GM12801 (cell line): Measurements from ENCODE around the gene SLC23A2.

Experiments used
- TF ChIP-seq, protein P1 (sequence below): IDR thresholded peaks from one replicate; pipeline ENCODE4 v1.5.1; 2011; ENCODE audit warnings: control low read depth; ENCODE audit not compliant: insufficient read length; ENCODE audit errors: extremely low read depth

Gene SLC23A2

DNA sequence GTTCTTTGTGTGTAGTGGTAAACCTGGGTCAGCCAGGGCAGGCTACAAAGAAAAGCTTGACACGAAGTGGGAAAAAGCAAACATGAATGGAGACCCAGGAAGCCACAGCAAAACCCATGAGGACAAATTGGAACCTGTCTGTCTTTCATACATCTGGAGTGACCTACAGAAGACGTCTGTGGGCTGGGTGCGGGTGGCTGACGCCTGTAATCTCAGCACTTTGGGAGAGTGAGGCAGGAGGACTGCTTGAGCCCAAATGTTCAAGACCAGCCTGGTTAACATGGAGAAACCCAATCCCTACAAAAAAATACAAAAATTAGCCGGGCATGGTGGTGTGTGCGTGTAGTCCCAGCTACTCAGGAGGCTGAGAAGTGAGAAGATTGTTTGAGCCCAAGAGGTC, 164.8 kb downstream of the SLC23A2 start:
- TF ChIP-seq, protein P1, sequence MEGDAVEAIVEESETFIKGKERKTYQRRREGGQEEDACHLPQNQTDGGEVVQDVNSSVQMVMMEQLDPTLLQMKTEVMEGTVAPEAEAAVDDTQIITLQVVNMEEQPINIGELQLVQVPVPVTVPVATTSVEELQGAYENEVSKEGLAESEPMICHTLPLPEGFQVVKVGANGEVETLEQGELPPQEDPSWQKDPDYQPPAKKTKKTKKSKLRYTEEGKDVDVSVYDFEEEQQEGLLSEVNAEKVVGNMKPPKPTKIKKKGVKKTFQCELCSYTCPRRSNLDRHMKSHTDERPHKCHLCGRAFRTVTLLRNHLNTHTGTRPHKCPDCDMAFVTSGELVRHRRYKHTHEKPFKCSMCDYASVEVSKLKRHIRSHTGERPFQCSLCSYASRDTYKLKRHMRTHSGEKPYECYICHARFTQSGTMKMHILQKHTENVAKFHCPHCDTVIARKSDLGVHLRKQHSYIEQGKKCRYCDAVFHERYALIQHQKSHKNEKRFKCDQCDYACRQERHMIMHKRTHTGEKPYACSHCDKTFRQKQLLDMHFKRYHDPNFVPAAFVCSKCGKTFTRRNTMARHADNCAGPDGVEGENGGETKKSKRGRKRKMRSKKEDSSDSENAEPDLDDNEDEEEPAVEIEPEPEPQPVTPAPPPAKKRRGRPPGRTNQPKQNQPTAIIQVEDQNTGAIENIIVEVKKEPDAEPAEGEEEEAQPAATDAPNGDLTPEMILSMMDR = no peak

DNA sequence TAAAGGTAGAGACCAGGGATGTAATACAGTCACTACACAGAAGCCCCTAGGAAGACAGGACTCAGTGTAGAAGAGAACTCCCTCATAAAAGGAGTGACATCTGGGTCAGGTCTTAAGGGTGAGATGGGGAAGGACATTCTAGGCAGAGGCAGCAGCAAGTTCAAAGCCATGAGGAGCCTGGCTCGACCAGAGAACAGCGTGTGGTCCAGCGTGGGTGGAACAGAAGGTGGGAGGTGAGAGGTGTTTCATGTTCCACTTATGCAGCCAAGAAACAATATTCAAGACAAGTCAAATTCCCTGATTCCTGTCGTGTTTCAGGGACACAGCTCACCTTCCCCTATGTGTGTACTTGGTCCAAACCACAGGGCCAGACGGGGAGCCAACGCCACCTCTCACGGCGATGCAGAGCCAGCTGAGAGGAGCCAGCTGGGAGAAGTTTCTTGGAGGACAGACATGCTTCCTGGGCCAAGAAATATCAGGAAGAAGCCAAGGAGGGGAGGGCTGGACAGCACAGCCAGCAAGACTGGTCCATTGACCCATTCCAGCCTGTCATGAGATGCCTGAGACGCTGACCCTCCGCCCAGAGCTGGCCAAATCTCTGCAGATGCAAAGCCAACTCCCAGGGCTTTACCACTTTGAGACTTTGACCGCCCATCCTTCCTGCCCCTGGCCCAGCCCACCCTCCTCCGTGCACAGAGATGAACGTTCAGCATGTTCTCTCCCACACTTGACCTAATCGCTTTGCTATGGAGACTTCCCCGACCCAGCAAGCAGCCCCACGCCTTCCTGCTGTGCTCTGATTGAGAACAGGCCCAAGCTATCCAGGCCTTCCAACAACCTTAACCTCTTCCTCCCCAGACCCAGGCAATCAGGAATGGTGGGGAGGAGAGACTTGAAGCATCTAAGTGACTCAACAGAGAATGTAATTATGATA, 165.8 kb downstream of the SLC23A2 start:
- TF ChIP-seq, protein P1 = no peak

DNA sequence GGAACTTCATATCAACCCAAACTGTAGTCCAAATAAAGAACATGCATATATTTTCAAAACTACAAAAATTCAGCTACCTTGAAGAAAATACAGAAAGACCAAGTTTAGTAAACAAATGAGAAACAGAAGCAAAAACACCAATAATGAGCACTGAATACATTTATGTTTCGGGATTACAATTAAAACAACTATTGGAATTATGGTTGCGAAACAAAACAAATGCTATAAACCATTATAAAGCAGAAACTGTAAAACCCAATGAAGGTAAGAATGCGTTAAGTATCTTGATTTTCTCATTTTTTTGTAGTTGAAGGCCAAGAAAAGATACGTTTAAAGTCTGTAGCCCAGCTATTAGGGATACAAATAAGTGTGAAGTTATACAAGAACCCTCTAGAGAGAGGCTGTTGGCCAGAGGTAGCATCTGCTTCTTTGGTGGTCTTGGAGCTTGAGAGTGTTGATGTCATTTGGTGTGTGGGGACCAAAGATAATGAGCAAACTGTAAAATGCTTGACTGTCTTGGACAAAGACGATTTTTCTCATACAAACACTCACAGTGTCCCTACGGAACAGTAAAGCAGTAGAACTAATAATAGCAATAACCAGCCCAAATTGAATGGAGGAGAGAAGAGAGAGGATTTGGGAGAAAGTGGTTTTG, 168.1 kb downstream of the SLC23A2 start:
- TF ChIP-seq, protein P1 = no peak

DNA sequence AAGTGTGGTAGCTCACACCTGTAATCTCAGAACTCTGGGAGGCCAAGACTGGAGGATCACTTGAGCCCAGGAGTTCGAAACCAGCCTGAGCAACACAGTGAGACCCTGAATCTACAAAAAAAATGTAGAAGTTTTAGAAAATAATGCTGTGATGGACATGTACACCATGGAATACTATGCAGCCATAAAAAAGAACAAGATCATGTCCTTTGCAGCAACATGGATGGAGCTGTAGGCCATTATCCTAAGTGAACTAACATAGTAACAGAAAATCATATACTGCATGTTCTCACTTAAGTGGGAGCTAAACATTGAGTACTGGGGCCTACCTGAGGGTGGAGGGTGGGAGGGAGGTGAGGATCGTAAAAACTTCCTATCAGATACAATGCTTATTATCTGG, 168.8 kb downstream of the SLC23A2 start:
- TF ChIP-seq, protein P1 = no peak

DNA sequence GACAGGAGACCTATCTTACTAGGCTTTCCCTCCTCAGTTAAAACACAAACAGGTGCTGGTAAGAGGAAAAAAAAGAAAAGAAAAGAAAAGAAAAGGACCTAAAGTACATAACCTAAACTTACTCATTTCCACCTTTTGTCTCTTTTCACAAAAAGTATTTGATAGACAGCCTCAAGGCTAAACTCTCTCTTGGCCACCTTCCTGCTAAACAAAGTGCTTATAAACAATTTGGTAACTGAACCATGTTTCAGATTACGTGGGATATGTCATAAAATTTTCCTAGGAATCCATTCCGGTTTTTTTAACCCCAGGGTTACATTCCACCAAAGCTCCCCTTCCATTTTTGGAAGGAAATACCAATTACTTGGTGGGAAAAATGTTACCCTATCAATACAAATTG, 170.6 kb downstream of the SLC23A2 start:
- TF ChIP-seq, protein P1 = no peak

DNA sequence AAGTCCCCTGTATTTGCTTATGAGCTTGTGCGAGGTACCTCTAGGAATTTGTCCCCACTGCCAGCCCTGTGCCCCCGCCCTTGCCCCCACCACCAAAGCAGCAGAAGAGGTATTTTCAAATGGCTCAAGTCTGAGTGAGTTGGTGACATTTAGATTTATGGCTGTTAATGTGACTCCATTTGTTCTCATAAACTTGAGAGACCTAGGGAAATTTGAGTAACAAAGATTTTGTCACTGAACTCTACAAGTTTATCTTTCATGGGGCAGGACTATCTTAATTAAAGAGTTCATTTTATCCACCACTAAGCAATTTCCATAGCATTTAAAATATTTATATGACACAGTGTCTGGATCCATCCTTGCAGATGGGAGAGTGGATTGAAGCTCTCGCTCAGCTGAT, 171.1 kb downstream of the SLC23A2 start:
- TF ChIP-seq, protein P1 = no peak

DNA sequence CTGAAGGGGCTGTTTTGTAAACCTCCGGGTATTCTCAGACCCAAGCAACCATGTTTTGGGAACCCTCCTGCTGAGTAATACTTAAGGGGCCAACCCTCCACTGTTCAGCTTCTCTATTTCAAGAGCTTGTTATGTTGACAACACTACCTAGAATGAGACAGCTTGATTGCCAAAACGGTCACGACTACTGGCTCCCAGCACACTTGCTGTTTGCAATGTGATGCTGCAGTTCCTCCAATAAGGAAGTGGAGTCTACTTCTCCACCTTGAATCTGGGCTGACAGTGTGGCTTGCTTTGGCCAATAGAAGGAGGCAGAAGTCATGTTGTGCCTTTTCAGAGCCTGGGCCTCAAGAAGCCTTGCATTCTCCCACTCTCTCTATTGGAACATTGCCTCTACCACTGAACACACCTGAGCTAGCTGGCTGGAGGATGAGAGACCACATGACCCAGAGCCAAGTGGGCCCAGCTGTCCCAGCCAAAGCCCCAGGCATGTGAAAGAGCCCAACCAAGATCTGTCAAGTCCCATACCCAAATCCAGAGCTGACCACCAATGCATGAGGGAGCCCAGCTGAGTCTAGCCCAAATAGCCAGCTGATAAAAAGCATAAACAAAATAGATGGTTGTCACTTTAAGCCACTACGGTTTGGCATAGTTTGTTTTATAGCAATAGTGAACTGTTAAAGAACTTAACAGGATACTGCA, 171.6 kb downstream of the SLC23A2 start:
- TF ChIP-seq, protein P1 = no peak
